BJ (cell line): ENCODE results near the gene CTXND2. TPM values are rescaled to one million over a fixed set of nuclear protein-coding genes. Genes with fewer than 3 reads are reported as not detected.
"Not testable (repeated sequence)": the region's sequence is repeated elsewhere in the genome, so short reads cannot be mapped to it uniquely, and the experiment has no call there.

Experiments
- CTCF ChIA-PET: fragments of 350-600 bp; formaldehyde crosslinking; extraction: SDS; loops from one replicate; lab custom pipeline; 2021; ENCODE audit warnings: antibody characterized with exemption, inconsistent platforms; lab: Yijun Ruan, JAX
- POLR2A ChIA-PET: fragments of 300-600 bp; sonication (Branson Sonifier 250); formaldehyde crosslinking; extraction: SDS; loops from one replicate; lab custom pipeline; 2021; ENCODE audit warnings: antibody characterized with exemption; lab: Charles Lee
- DNase-seq: peaks from one replicate; pipeline ENCODE4 v3.0.0-alpha.2; 2011; ENCODE audit warnings: low read depth
- H3K27me3 ChIP-seq: 2 replicates; pipeline ENCODE4 v1.6.0; 2011; ENCODE audit warnings: low read length; ENCODE audit not compliant: control insufficient read depth, insufficient read depth
- H3K36me3 ChIP-seq: 2 replicates; pipeline ENCODE4 v1.5.1; 2011; ENCODE audit warnings: low read length; ENCODE audit not compliant: control insufficient read depth, insufficient read depth
- H3K4me3 ChIP-seq: 2 replicates; pipeline ENCODE4 v1.5.1; 2011; ENCODE audit warnings: low read depth, mild to moderate bottlenecking, control low read depth, low read length
- CTCF ChIP-seq: IDR thresholded peaks from 2 replicates; pipeline ENCODE4 v1.5.1; 2011; ENCODE audit warnings: low read depth, mild to moderate bottlenecking, control low read depth, inconsistent platforms, low read length, moderate library complexity; ENCODE audit not compliant: insufficient read depth
- polyA plus RNA-seq: library from polyadenylated mRNA; depleted of rRNA; stranded (reverse); fragments of >200 nt; gene quantifications from 2 replicates; pipeline ENCODE4 v1.2.3, GENCODE V29; 2011

CTXND2 gene
- polyA plus RNA-seq, 1 experiment, result not detected

DNA sequence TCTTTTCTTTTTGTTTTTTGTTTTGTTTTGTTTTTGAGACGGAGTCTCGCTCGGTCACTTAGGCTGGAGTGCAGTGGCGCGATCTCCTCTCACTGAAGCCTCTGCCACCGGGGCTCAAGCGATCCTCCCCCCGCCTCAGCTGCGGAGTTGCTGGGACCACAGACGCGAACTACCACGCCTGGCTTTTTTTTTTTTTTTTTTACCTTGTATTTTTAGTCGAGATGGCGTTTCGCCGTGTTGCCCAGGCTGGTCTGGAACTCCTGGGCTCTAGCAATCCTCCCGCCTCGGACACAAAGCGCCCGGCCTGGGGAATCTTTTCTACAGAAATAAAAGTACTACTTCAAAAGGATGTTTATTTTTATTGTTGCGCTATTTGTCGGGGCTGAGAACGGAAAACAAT lies 38.1 kb downstream of the CTXND2 start:
- DNase-seq, result no peak
- POLR2A ChIA-PET, result no interaction called here
- TF ChIP-seq CTCF, result no peak
- H3K27me3 ChIP-seq, result no peaks in the 10 kb centered on the region
- 0 out of 2 replicates have a peak overlapping the region, but pooled peaks have one; percentile 58 for H3K4me3 ChIP-seq
- H3K36me3 ChIP-seq, result peaks cover 4% of the 10 kb centered on the region
- CTCF ChIA-PET, result interaction anchor here (0.6 to 1.4 kb wide), 3 partner anchors 18 to 109 kb away, joined by 3 to 4 read pairs (median 4); no protein-coding TSS in a partner anchor

GRCh38 chr1:150926097-150926741 lies 39.3 kb downstream of the CTXND2 start, which contains the start of gene SETDB1:
SETDB1 (plus strand) TSS chr1:150926363; CDS start chr1:150927715, 1,352 bp downstream.
- H3K27me3 ChIP-seq, result no peaks in the 10 kb centered on the region
- 0 out of 2 replicates have a peak, but pooled peaks have one; percentile 12 for TF ChIP-seq CTCF
- DNase-seq, result peak; percentile 73
- peaks cover 5% of the 10 kb centered on the region for H3K36me3 ChIP-seq
- ChIA-PET CTCF (interaction anchor here (0.8 to 1.4 kb wide), 3 partner anchors 19 to 54 kb away, joined by 3 to 4 read pairs (median 3); no protein-coding TSS in a partner anchor), POLR2A (interaction anchor here (0.6 kb wide), 2 partner anchors 50 to 213 kb away, joined by 6 to 15 read pairs; partner anchors contain the start of gene ARNT)
- H3K4me3 ChIP-seq, result peak within 1 kb of the TSS; percentile 58

- DNase-seq, result no peak
- TF ChIP-seq CTCF, result no peak
- ChIA-PET CTCF (interaction anchor here (0.6 to 1.1 kb wide), 2 partner anchors 48 to 68 kb away, joined by 3 to 6 read pairs; no protein-coding TSS in a partner anchor), POLR2A (no interaction called here)
- Histone ChIP-seq H3K27me3 (no peaks in the 10 kb centered on the region), H3K4me3 (no peak overlapping the region), H3K36me3 (peaks cover 5% of the 10 kb centered on the region)
Measured at GRCh38 chr1:150927624-150928023, 40.7 kb downstream of the CTXND2 start.

DNA sequence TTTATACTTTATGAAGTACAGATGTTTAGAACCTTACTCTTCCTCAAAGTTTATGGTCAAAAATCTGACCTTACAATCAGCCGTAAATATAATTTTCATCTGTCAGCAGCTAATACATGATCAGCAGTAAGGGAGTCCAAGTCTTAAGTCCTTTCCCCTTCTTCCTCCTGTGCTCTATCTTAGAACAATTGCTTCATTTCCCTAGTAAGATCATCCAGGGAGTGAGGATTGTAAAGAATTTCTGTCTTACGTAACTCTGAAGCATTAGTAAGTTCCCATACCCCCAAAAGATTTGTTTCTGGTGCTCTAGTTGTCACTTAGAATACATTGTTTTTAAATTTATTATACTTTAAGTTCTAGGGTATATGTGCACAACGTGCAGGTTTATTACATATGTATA lies 41.4 kb downstream of the CTXND2 start:
- no peaks in the 10 kb centered on the region for H3K27me3 ChIP-seq
- POLR2A ChIA-PET, result no interaction called here
- H3K36me3 ChIP-seq, result peaks cover 5% of the 10 kb centered on the region
- TF ChIP-seq CTCF, result no peak
- CTCF ChIA-PET, result interaction anchor here (1.1 kb wide), 1 partner anchor 68 kb away, joined by 6 read pairs; no protein-coding TSS in a partner anchor
- H3K4me3 ChIP-seq, result no peak overlapping the region
- DNase-seq, result no peak

GRCh38 chr1:150928775-150929174 lies 41.8 kb downstream of the CTXND2 start:
- H3K36me3 ChIP-seq, H3K27me3 ChIP-seq, CTCF ChIA-PET, POLR2A ChIA-PET, H3K4me3 ChIP-seq, DNase-seq: not testable (repeated sequence)
